HL-60 (cell line): Measurements from ENCODE around the gene NPSR1.

ENCODE experiments used
- DNase-seq, 2 experiments: peaks; one replicate each; pipeline ENCODE4 v3.0.0-alpha.2; 2010 to 2020; ENCODE audit warnings: low read depth in 1 of 2, low spot score in 1 of 2
- H3K27ac ChIP-seq: fragments of 250-450 bp; sonication (Bioruptor Pico); replicated peaks from 2 replicates; pipeline ENCODE4 v1.5.1; 2020; ENCODE audit warnings: mild to moderate bottlenecking, moderate library complexity
- H3K27me3 ChIP-seq: fragments of 250-450 bp; sonication (Bioruptor Pico); 2 replicates; pipeline ENCODE4 v1.5.1; 2021; ENCODE audit warnings: mild to moderate bottlenecking, moderate library complexity; ENCODE audit not compliant: insufficient read depth, poor library complexity, severe bottlenecking
- H3K4me3 ChIP-seq: replicated peaks from 2 replicates; pipeline ENCODE4 v1.5.1; 2011; ENCODE audit warnings: mild to moderate bottlenecking, control low read depth, low read length; ENCODE audit not compliant: insufficient read depth
- CTCF ChIP-seq: IDR thresholded peaks from one replicate; pipeline ENCODE4 v1.5.1; 2011; ENCODE audit warnings: low read length, control low read depth, inconsistent platforms; ENCODE audit not compliant: insufficient read depth
- GABPA ChIP-seq: IDR thresholded peaks from 2 replicates; pipeline ENCODE4 v1.6.1; 2012; ENCODE audit warnings: low read depth
- POLR2AphosphoS5 ChIP-seq: IDR thresholded peaks from 2 replicates; pipeline ENCODE4 v1.6.1; 2012; ENCODE audit warnings: low read depth
- REST ChIP-seq: IDR thresholded peaks from 2 replicates; pipeline ENCODE4 v1.6.1; 2012; ENCODE audit warnings: low read depth; ENCODE audit not compliant: insufficient replicate concordance
- SPI1 ChIP-seq: IDR thresholded peaks from 2 replicates; pipeline ENCODE4 v1.6.1; 2012; ENCODE audit warnings: low read depth, mild to moderate bottlenecking, borderline replicate concordance

NPSR1 gene

GRCh38 chr7:34750209-34750608 lies 92.2 kb downstream of the NPSR1 start:
- H3K27ac ChIP-seq: no peak overlapping the region
- DNase-seq: no peak
- no peak overlapping the region for H3K4me3 ChIP-seq
- H3K27me3 ChIP-seq: no peaks in the 10 kb centered on the region
- TF ChIP-seq CTCF: no peak
- no peak for TF ChIP-seq SPI1
- no peak for TF ChIP-seq POLR2AphosphoS5
- no peak for TF ChIP-seq REST
- TF ChIP-seq GABPA: no peak

- DNase-seq: no peak
- TF ChIP-seq CTCF: no peak
- no peak for TF ChIP-seq GABPA
- no peak for TF ChIP-seq SPI1
- no peak for TF ChIP-seq POLR2AphosphoS5
- no peak for TF ChIP-seq REST
- H3K4me3 ChIP-seq: no peak overlapping the region
- H3K27me3 ChIP-seq: no peaks in the 10 kb centered on the region
- H3K27ac ChIP-seq: no peak overlapping the region
Measured at GRCh38 chr7:34750636-34751035, 92.6 kb downstream of the NPSR1 start.

- Histone ChIP-seq H3K4me3 (no peak overlapping the region), H3K27me3 (no peaks in the 10 kb centered on the region), H3K27ac (no peak overlapping the region)
- DNase-seq: no peak
- TF ChIP-seq POLR2AphosphoS5: no peak
- TF ChIP-seq GABPA: no peak
- TF ChIP-seq CTCF: no peak
- TF ChIP-seq REST: no peak
- TF ChIP-seq SPI1: no peak
Measured at GRCh38 chr7:34751725-34752643, 94.0 kb downstream of the NPSR1 start.
